Measurements from ENCODE around the gene ZNF776. TPM values are rescaled to one million over a fixed set of nuclear protein-coding genes. Genes with fewer than 3 reads are reported as not detected.
"Not testable (repeated sequence)": the region's sequence is repeated elsewhere in the genome, so short reads cannot be mapped to it uniquely, and the experiment has no call there.

The ZNF776 gene
- total RNA-seq, 2 experiments from 2014 or later = 21.7 to 28.4 TPM

DNA sequence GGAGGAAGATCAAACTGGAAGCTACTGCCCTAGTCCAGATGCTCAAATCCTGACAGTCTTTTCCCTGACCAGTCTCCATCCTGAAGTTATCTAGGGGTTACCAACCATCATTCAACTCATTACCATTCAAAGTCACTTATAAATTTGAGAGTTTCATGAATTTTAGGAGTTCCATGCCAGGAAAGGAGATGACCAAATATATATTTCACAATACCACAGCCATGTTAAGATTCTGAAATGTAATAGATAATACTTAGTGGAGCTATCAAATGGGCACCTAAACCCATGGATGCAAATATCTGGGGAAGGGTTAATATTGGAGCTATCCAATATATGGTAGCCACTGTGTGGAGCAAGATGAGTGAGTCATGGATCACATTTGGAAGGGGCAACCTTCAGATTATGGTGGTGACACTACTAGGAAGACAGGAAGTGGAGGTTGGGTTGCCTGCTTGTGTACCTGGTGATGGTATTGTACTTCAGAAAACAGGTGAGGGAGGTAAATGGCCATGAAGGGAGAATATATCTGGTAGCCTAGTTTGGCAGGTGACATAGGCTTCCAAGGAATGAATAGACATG, 41.6 kb downstream of the ZNF776 start:
- POLR2A ChIA-PET = no interaction called here
- H3K9me3 Mint-ChIP-seq = peaks cover 10% of the 10 kb centered on the region
- H3K27ac Mint-ChIP-seq = no peak overlapping the region
- CTCF ChIA-PET = no interaction called here
- Histone ChIP-seq H3K4me3 (ENCODE audit: low read length) (no peak overlapping the region), H3K9me3 (ENCODE audit: control insufficient read depth in 1 of 2, insufficient read depth in 1 of 2, low read length in 2 of 2) (peaks cover 74% of the 10 kb centered on the region in 2 experiments), H3K36me3 (ENCODE audit: insufficient read depth, low read length) (peaks cover 28% of the 10 kb centered on the region), H3K4me1 (ENCODE audit: insufficient read depth, low read length) (no peaks in the 10 kb centered on the region), H3K27ac (ENCODE audit: low read depth in 1 of 2, low read length in 2 of 2) (no peak overlapping the region), H3K27me3 (ENCODE audit: control insufficient read depth in 1 of 2, insufficient read depth in 2 of 2, low read length in 2 of 2) (no peaks in the 10 kb centered on the region)
- H3K4me1 Mint-ChIP-seq (ENCODE audit: low read depth) = peaks cover 5% of the 10 kb centered on the region
- TF ChIP-seq, protein P1, sequence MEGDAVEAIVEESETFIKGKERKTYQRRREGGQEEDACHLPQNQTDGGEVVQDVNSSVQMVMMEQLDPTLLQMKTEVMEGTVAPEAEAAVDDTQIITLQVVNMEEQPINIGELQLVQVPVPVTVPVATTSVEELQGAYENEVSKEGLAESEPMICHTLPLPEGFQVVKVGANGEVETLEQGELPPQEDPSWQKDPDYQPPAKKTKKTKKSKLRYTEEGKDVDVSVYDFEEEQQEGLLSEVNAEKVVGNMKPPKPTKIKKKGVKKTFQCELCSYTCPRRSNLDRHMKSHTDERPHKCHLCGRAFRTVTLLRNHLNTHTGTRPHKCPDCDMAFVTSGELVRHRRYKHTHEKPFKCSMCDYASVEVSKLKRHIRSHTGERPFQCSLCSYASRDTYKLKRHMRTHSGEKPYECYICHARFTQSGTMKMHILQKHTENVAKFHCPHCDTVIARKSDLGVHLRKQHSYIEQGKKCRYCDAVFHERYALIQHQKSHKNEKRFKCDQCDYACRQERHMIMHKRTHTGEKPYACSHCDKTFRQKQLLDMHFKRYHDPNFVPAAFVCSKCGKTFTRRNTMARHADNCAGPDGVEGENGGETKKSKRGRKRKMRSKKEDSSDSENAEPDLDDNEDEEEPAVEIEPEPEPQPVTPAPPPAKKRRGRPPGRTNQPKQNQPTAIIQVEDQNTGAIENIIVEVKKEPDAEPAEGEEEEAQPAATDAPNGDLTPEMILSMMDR (IDR thresholded peaks at IDR 0.05) = no peak
- no peak for DNase-seq
- no peak overlapping the region for H3K4me3 Mint-ChIP-seq
- no peaks in the 10 kb centered on the region for H3K27me3 Mint-ChIP-seq
- ATAC-seq (ENCODE audit: poor library complexity) = no peak
- intact Hi-C loops (cut with DNase I, micrococcal nuclease) = no loop called here
- H3K36me3 Mint-ChIP-seq (ENCODE audit: low read depth) = peaks cover 86% of the 10 kb centered on the region

DNA sequence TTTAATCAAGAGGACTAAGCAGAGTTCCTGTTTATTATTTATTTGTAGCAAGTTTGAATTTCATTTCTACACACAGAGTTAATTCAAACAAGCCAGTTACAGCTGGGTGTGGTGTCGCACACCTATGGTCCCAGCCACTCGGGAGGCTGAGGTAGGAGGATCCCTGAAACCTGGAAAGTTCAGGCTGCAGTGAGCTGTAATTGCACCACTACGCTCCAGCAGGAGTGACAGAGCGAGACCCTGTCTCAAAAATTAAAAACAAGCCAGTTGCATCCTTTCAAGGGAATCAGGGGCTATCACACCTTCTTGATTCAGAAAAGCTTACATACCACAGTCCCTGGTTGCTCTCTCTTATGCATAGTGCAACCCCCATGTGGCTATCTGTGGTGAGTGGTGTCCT, 42.7 kb downstream of the ZNF776 start:
- Histone ChIP-seq H3K27ac (ENCODE audit: low read depth in 1 of 2, low read length in 2 of 2) (no peak overlapping the region), H3K4me1 (ENCODE audit: insufficient read depth, low read length) (no peaks in the 10 kb centered on the region), H3K9me3 (ENCODE audit: control insufficient read depth in 1 of 2, insufficient read depth in 1 of 2, low read length in 2 of 2) (peaks cover 67 to 68% of the 10 kb centered on the region in 2 experiments), H3K4me3 (ENCODE audit: low read length) (no peak overlapping the region), H3K36me3 (ENCODE audit: insufficient read depth, low read length) (peaks cover 26% of the 10 kb centered on the region), H3K27me3 (ENCODE audit: control insufficient read depth in 1 of 2, insufficient read depth in 2 of 2, low read length in 2 of 2) (no peaks in the 10 kb centered on the region)
- ChIA-PET CTCF (no interaction called here), POLR2A (no interaction called here)
- intact Hi-C loops (cut with DNase I, micrococcal nuclease) = no loop called here
- ATAC-seq (ENCODE audit: poor library complexity) (no peak), DNase-seq (no peak)
- TF ChIP-seq, protein P1 (IDR thresholded peaks at IDR 0.05) = no peak
- Mint-ChIP-seq H3K4me1 (ENCODE audit: low read depth) (peaks cover 5% of the 10 kb centered on the region), H3K9me3 (peaks cover 13% of the 10 kb centered on the region), H3K4me3 (no peak overlapping the region), H3K27ac (no peak overlapping the region), H3K27me3 (no peaks in the 10 kb centered on the region), H3K36me3 (ENCODE audit: low read depth) (peaks cover 92% of the 10 kb centered on the region)

DNA sequence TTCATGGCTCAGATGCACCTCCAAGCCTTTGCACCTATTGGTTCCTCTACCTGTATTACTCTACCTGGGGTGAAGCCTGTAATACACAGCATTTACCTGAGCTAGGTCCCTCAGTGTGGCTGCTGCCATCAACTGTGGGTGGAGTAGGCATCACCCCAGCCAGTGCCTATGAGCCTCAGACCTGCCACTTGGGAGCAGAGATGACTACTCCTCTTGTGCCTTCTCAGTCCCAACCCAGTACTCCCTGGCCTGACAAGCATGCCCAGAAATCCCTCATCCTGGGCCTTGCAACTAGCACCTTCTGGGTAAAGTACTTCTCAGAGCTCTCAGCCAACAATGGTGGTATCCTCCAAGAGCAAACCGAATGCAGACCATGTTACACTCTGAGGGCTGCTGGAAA, 50.0 kb downstream of the ZNF776 start:
- H3K27me3 Mint-ChIP-seq; H3K27ac ChIP-seq (ENCODE audit: low read depth in 1 of 2, low read length in 2 of 2); H3K27me3 ChIP-seq (ENCODE audit: control insufficient read depth in 1 of 2, insufficient read depth in 2 of 2, low read length in 2 of 2); H3K9me3 Mint-ChIP-seq; H3K4me1 ChIP-seq (ENCODE audit: insufficient read depth, low read length); H3K4me3 ChIP-seq (ENCODE audit: low read length); CTCF ChIA-PET; DNase-seq; POLR2A ChIA-PET; H3K27ac Mint-ChIP-seq; H3K4me3 Mint-ChIP-seq; intact Hi-C loops (cut with DNase I, micrococcal nuclease); ATAC-seq (ENCODE audit: poor library complexity); H3K4me1 Mint-ChIP-seq (ENCODE audit: low read depth): not testable (repeated sequence)
- peaks cover 63% of the 10 kb centered on the region for H3K36me3 Mint-ChIP-seq (ENCODE audit: low read depth)
- Histone ChIP-seq H3K9me3 (ENCODE audit: control insufficient read depth in 1 of 2, insufficient read depth in 1 of 2, low read length in 2 of 2) (peaks cover 9 to 14% of the 10 kb centered on the region in 2 experiments), H3K36me3 (ENCODE audit: insufficient read depth, low read length) (peaks cover 22% of the 10 kb centered on the region)

DNA sequence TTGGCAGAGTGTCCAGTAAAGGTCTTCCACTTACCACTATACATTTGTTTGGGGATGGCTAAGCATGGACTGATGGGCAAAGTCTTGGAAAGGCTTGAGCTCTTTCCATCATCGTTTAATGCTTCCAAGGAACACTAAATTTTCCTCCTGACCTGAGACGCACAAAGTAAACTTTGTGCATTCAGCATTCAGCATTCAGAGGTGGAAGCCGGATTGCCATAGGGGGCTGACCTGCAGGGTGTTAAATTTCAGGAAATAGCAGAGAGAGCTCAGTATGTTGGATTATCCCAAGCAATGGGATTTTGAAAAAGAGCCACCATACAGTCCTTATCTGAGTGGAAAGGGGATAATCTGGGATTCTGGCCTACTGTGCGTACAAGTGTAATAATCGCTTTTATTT, 54.1 kb downstream of the ZNF776 start:
- Mint-ChIP-seq H3K27me3 (no peaks in the 10 kb centered on the region), H3K36me3 (ENCODE audit: low read depth) (peaks cover 54% of the 10 kb centered on the region), H3K9me3 (no peaks in the 10 kb centered on the region), H3K4me3 (no peak overlapping the region), H3K4me1 (ENCODE audit: low read depth) (peaks cover 31% of the 10 kb centered on the region), H3K27ac (no peak overlapping the region)
- peaks cover 11% of the 10 kb centered on the region for H3K36me3 ChIP-seq (ENCODE audit: insufficient read depth, low read length)
- ChIA-PET CTCF (no interaction called here), POLR2A (interaction anchor here (1.0 to 1.4 kb wide), 2 partner anchors 14 to 18 kb away, joined by 4 to 6 read pairs; partner anchors contain the start of gene ZNF552)
- DNase-seq (no peak), ATAC-seq (ENCODE audit: poor library complexity) (no peak)
- H3K9me3 ChIP-seq (ENCODE audit: control insufficient read depth in 1 of 2, insufficient read depth in 1 of 2, low read length in 2 of 2) = peaks cover 0 to 9% of the 10 kb centered on the region in 2 experiments
- TF ChIP-seq, protein P1 (IDR thresholded peaks at IDR 0.05) = no peak
- H3K27ac ChIP-seq (ENCODE audit: low read depth in 1 of 2, low read length in 2 of 2) = no peak overlapping the region
- no peaks in the 10 kb centered on the region for H3K27me3 ChIP-seq (ENCODE audit: control insufficient read depth in 1 of 2, insufficient read depth in 2 of 2, low read length in 2 of 2)
- H3K4me1 ChIP-seq (ENCODE audit: insufficient read depth, low read length) = peaks cover 9% of the 10 kb centered on the region
- intact Hi-C loops (cut with DNase I, micrococcal nuclease) = no loop called here
- no peak overlapping the region for H3K4me3 ChIP-seq (ENCODE audit: low read length)
